HepG2 (cell line): ENCODE data around the gene RPGRIP1. TPM values are rescaled to one million over a fixed set of nuclear protein-coding genes. Genes with fewer than 3 reads are reported as not detected.

Experiments
- ATAC-seq: fragments of 200-7000 bp; cut with Tn5 transposase; 3 replicates; pipeline ENCODE4 v1.9.1; 2020; ENCODE audit warnings: mild to moderate bottlenecking, moderate library complexity
- BruUV-seq: library from RNA; stranded (reverse); fragments of 400-500 nt; replicated peaks from 2 replicates; lab custom pipeline; 2021; lab: Mats Ljungman, UMichigan
- CTCF ChIA-PET: fragments of 300-600 bp; formaldehyde crosslinking; extraction: SDS; loops from one replicate; lab custom pipeline; 2021; ENCODE audit warnings: low total read pairs, inconsistent platforms, low intra/inter-chr PET ratio; lab: Yijun Ruan, JAX
- POLR2A ChIA-PET: fragments of 350-600 bp; sonication (Branson Sonifier 250); formaldehyde crosslinking; loops from one replicate; lab custom pipeline; 2020; ENCODE audit warnings: antibody characterized with exemption, inconsistent platforms; lab: Yijun Ruan, JAX
- DNase-seq: peaks from one replicate; pipeline ENCODE4 v3.0.0-alpha.2; 2015; ENCODE audit warnings: low spot score
- FAIRE-seq: peaks from 3 replicates; lab custom pipeline; 2011; peaks lifted over from hg19 to GRCh38; lab: Jason Lieb, UNC
- H2AFZ ChIP-seq: one replicate; pipeline ENCODE4 v1.6.1; 2011; ENCODE audit warnings: low read length, inconsistent platforms
- H3K27ac ChIP-seq: fragments of 300-600 bp; 3 replicates; pipeline ENCODE4 v1.8.0; 2011; ENCODE audit warnings: mixed run types, mild to moderate bottlenecking, mixed read lengths, low read length, inconsistent platforms; ENCODE audit not compliant: insufficient read depth; ENCODE audit errors: extremely low read length
- H3K27me3 ChIP-seq, 2 experiments: fragments of 200-600 bp in 1 of 2; 2 replicates in 1 of 2; 3 replicates in 1 of 2; pipeline versions ENCODE4 v1.6.0 to v1.8.0; 2011; ENCODE audit warnings: low read length in 2 of 2, mild to moderate bottlenecking in 2 of 2, moderate library complexity in 2 of 2, inconsistent platforms in 1 of 2; ENCODE audit not compliant: insufficient read depth in 2 of 2, control insufficient read depth in 1 of 2
- H3K36me3 ChIP-seq, 2 experiments: fragments of 200-600 bp in 1 of 2; replicated peaks in 1 of 2; 2 replicates in 1 of 2; 3 replicates in 1 of 2; pipeline versions ENCODE4 v1.5.1 to v1.8.0; 2011; ENCODE audit warnings: low read length in 2 of 2, inconsistent platforms in 1 of 2; ENCODE audit not compliant: insufficient read depth in 2 of 2, control insufficient read depth in 1 of 2
- H3K4me1 ChIP-seq: 2 replicates; pipeline ENCODE4 v1.5.1; 2012; ENCODE audit warnings: low read length, inconsistent platforms; ENCODE audit not compliant: insufficient read depth
- H3K4me2 ChIP-seq: 2 replicates; pipeline ENCODE4 v1.6.0; 2011; ENCODE audit warnings: low read depth, low read length, inconsistent platforms
- H3K4me3 ChIP-seq, 3 experiments: fragments of 200-600 bp in 1 of 3; sonication (generic), shearing (Covaris generic) in 1 of 3; replicated peaks in 1 of 3; 2 replicates each; pipeline ENCODE4 v1.5.1; 2011 to 2016; ENCODE audit warnings: low read length in 3 of 3, inconsistent platforms in 2 of 3, low read depth in 2 of 3, mild to moderate bottlenecking in 2 of 3, control low read depth in 1 of 3, mixed read lengths in 1 of 3; ENCODE audit not compliant: insufficient read depth in 1 of 3
- H3K79me2 ChIP-seq: one replicate; pipeline ENCODE4 v1.6.1; 2011; ENCODE audit warnings: low read length, inconsistent platforms; ENCODE audit not compliant: insufficient read depth
- H3K9ac ChIP-seq: 2 replicates; pipeline ENCODE4 v1.6.0; 2011; ENCODE audit warnings: mild to moderate bottlenecking, low read depth, low read length, inconsistent platforms; ENCODE audit not compliant: insufficient read depth
- H3K9me3 ChIP-seq: 2 replicates; pipeline ENCODE4 v1.5.1; 2012; ENCODE audit warnings: mild to moderate bottlenecking, low read length
- H4K20me1 ChIP-seq: 2 replicates; pipeline ENCODE4 v1.6.0; 2011; ENCODE audit warnings: inconsistent platforms, mild to moderate bottlenecking, low read length, moderate library complexity; ENCODE audit not compliant: insufficient read depth
- BHLHE40 ChIP-seq: IDR thresholded peaks from 2 replicates; pipeline ENCODE4 v1.6.1; 2011; ENCODE audit warnings: low read length, improper control_type of control experiment
- CBX2 ChIP-seq, 2 experiments: fragments of 200-600 bp in 1 of 2; sonication (generic); formaldehyde crosslinking in 1 of 2; IDR thresholded peaks; 2 replicates each; pipeline versions ENCODE4 v1.7.0 to v1.8.1; 2018 to 2022; ENCODE audit warnings: low read depth in 2 of 2, low read length in 1 of 2, mild to moderate bottlenecking in 1 of 2, missing genetic modification reagents in 1 of 2
- FLYWCH1 ChIP-seq: sonication (generic); formaldehyde crosslinking; IDR thresholded peaks from 2 replicates; pipeline ENCODE4 v1.8.1; 2023; ENCODE audit warnings: mild to moderate bottlenecking, missing genetic modification reagents
- KDM5A ChIP-seq: fragments of 200-600 bp; sonication (generic); IDR thresholded peaks from 2 replicates; pipeline ENCODE4 v1.7.0; 2018; ENCODE audit warnings: antibody characterized with exemption, mild to moderate bottlenecking, low read length, borderline replicate concordance
- KLF11 ChIP-seq: IDR thresholded peaks from 2 replicates; pipeline ENCODE4 v1.6.1; 2016; ENCODE audit warnings: missing compliant biosample characterization
- KMT2A ChIP-seq: sonication (generic); formaldehyde crosslinking; IDR thresholded peaks from 2 replicates; pipeline ENCODE4 v1.4.0; 2020; ENCODE audit warnings: missing genetic modification reagents
- MED13 ChIP-seq: sonication (generic); formaldehyde crosslinking; IDR thresholded peaks from 2 replicates; pipeline ENCODE4 v1.5.0; 2020; ENCODE audit warnings: missing genetic modification reagents
- SNRNP70 ChIP-seq: fragments of 200-400 bp; formaldehyde crosslinking; IDR thresholded peaks from 2 replicates; pipeline ENCODE4 v1.6.1; 2017; ENCODE audit warnings: mild to moderate bottlenecking, low read depth, low read length, moderate library complexity
- ZBTB8A ChIP-seq: sonication (generic); formaldehyde crosslinking; IDR thresholded peaks from 2 replicates; pipeline ENCODE4 v1.4.0; 2020; ENCODE audit warnings: mild to moderate bottlenecking, low read depth, missing genetic modification reagents, borderline replicate concordance
- ZNF121 ChIP-seq: sonication (generic); formaldehyde crosslinking; IDR thresholded peaks from 2 replicates; pipeline ENCODE4 v1.5.0; 2020; ENCODE audit warnings: mild to moderate bottlenecking, missing genetic modification reagents
- ZNF232 ChIP-seq: sonication (generic); formaldehyde crosslinking; IDR thresholded peaks from 2 replicates; pipeline ENCODE4 v1.4.0; 2020; ENCODE audit warnings: missing genetic modification reagents, borderline replicate concordance
- ZNF280D ChIP-seq: sonication (generic); formaldehyde crosslinking; IDR thresholded peaks from 2 replicates; pipeline ENCODE4 v1.5.1; 2020; ENCODE audit warnings: mild to moderate bottlenecking, missing genetic modification reagents
- ZNF350 ChIP-seq: sonication (generic); formaldehyde crosslinking; IDR thresholded peaks from 2 replicates; pipeline ENCODE4 v1.4.0; 2020; ENCODE audit warnings: mild to moderate bottlenecking, low read depth, missing genetic modification reagents, borderline replicate concordance
- ZNF383 ChIP-seq: sonication (generic); formaldehyde crosslinking; IDR thresholded peaks from 2 replicates; pipeline ENCODE4 v1.4.0; 2020; ENCODE audit warnings: missing genetic modification reagents, mild to moderate bottlenecking, borderline replicate concordance
- ZNF776 ChIP-seq: sonication (generic); formaldehyde crosslinking; IDR thresholded peaks from 2 replicates; pipeline ENCODE4 v1.4.0; 2020; ENCODE audit warnings: mild to moderate bottlenecking, missing genetic modification reagents
- WGBS: methylation state at CpG from one replicate; pipeline ENCODE4 v1.1.6; 2017; ENCODE audit warnings: low lambda C conversion rate; 5-methylcytosine and 5-hydroxymethylcytosine counted together
- in situ Hi-C: cut with HindIII; loops from 2 replicates; pipeline ENCODE4 v1.10.0; 2017; ENCODE audit warnings: low pct_unique_long_range_greater_than_20kb; ENCODE audit not compliant: extremely low pct_ligation_motif_present
- intact Hi-C: fragments of 100-400 bp; cut with micrococcal nuclease; formaldehyde crosslinking; loops from one replicate; pipeline ENCODE4 v1.10.0; 2022; ENCODE audit not compliant: unreplicated experiment
- polyA plus RNA-seq, 8 experiments: library from polyadenylated mRNA; depleted of rRNA in 3 of 8; stranded (reverse) in 7 of 8; unstranded in 1 of 8; fragments of >200 nt; fragmentation: Illumina TruSeq in 4 of 8; extraction: Trizol in 4 of 8; gene quantifications; 2 replicates each; pipeline versions ENCODE4 v1.2.1 to v1.2.3, GENCODE V29; 2011 to 2016; ENCODE audit warnings: low read depth in 4 of 8, missing spikeins in 1 of 8, mixed read lengths in 1 of 8; ENCODE audit not compliant: insufficient read depth in 1 of 8
- total RNA-seq, 5 experiments: library from RNA; depleted of rRNA; stranded (reverse); fragments of >200 nt; fragmentation: Illumina TruSeq; extraction: Trizol; gene quantifications; 2 replicates each; pipeline ENCODE4 v1.2.3, GENCODE V29; 2016; ENCODE audit warnings: low read depth in 1 of 5
- TF ChIP-seq, protein P1 (sequence below): sonication (generic); formaldehyde crosslinking; IDR thresholded peaks from 2 replicates; pipeline ENCODE4 v1.4.0; 2020; ENCODE audit warnings: mild to moderate bottlenecking, missing genetic modification reagents, borderline replicate concordance
- TF ChIP-seq, protein P2 (sequence below): sonication (generic); formaldehyde crosslinking; IDR thresholded peaks from 2 replicates; pipeline ENCODE4 v1.8.0; 2022; ENCODE audit warnings: missing genetic modification reagents, low read depth, mild to moderate bottlenecking, borderline replicate concordance

RPGRIP1 gene
- total and polyA plus RNA-seq, 2 of the 13 experiments (the other 11 are each of a cell fraction or from before 2014, with no cell fraction given) = 0.13 to 1.1 TPM

DNA sequence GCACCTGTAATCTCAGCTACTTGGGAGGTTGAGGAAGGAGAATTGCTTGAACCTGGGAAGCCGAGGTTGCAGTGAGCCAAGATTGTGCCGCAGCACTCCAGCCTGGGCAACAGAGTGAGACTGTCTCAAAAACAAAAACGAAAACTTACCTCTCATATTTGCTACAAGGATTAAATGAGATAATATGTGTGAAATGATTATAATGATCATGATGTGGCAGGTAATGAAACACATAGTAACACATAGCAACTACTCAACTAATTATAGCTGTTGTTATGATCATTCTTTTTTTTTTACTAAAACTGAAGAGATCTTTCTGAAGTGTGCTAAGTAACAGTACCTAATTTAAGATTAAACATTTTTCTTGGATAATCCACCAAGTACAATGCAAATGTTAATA lies 30.1 kb downstream of the RPGRIP1 start:
- FAIRE-seq (no peak), ATAC-seq (no peak), DNase-seq (no peak)
- no peaks in the 10 kb centered on the region for H3K79me2 ChIP-seq
- no peaks in the 10 kb centered on the region for H4K20me1 ChIP-seq
- H3K4me3 ChIP-seq = no peak overlapping the region
- H3K9me3 ChIP-seq = no peaks in the 10 kb centered on the region
- H3K4me1 ChIP-seq = peaks cover 50% of the 10 kb centered on the region
- H3K27me3 ChIP-seq = no peaks in the 10 kb centered on the region; a peak in 1 of 5 replicates
- no TSS peak for BruUV-seq
- no peak overlapping the region for H3K9ac ChIP-seq
- WGBS = 97% methylated on average over 3 of the region's 3 CpGs
- no peak overlapping the region for H3K27ac ChIP-seq
- H3K36me3 ChIP-seq = no peaks in the 10 kb centered on the region
- ChIA-PET POLR2A (interaction anchor here (1.3 to 2.8 kb wide), 6 partner anchors 32 to 202 kb away, joined by 3 to 11 read pairs (median 5); partner anchors contain the start of gene METTL3), CTCF (no interaction called here)
- in situ Hi-C loops (no loop called here), intact Hi-C loops (loop anchor here (2.0 kb wide), 1 partner anchor 41 kb away; the partner anchor contains the start of gene HNRNPC)
- no peak overlapping the region for H3K4me2 ChIP-seq
- H2AFZ ChIP-seq = no peak overlapping the region
- no peak for TF ChIP-seq ZNF232 (CRISPR knock-in tag)
- no peak for TF ChIP-seq ZNF350
- no peak for TF ChIP-seq ZBTB8A (CRISPR knock-in tag)
- TF ChIP-seq ZNF776 (CRISPR knock-in tag) = no peak
- TF ChIP-seq SNRNP70 = no peak
- TF ChIP-seq, protein P1, sequence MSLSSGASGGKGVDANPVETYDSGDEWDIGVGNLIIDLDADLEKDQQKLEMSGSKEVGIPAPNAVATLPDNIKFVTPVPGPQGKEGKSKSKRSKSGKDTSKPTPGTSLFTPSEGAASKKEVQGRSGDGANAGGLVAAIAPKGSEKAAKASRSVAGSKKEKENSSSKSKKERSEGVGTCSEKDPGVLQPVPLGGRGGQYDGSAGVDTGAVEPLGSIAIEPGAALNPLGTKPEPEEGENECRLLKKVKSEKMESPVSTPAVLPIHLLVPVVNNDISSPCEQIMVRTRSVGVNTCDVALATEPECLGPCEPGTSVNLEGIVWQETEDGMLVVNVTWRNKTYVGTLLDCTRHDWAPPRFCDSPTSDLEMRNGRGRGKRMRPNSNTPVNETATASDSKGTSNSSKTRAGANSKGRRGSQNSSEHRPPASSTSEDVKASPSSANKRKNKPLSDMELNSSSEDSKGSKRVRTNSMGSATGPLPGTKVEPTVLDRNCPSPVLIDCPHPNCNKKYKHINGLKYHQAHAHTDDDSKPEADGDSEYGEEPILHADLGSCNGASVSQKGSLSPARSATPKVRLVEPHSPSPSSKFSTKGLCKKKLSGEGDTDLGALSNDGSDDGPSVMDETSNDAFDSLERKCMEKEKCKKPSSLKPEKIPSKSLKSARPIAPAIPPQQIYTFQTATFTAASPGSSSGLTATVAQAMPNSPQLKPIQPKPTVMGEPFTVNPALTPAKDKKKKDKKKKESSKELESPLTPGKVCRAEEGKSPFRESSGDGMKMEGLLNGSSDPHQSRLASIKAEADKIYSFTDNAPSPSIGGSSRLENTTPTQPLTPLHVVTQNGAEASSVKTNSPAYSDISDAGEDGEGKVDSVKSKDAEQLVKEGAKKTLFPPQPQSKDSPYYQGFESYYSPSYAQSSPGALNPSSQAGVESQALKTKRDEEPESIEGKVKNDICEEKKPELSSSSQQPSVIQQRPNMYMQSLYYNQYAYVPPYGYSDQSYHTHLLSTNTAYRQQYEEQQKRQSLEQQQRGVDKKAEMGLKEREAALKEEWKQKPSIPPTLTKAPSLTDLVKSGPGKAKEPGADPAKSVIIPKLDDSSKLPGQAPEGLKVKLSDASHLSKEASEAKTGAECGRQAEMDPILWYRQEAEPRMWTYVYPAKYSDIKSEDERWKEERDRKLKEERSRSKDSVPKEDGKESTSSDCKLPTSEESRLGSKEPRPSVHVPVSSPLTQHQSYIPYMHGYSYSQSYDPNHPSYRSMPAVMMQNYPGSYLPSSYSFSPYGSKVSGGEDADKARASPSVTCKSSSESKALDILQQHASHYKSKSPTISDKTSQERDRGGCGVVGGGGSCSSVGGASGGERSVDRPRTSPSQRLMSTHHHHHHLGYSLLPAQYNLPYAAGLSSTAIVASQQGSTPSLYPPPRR (CRISPR knock-in tag) = no peak
- TF ChIP-seq BHLHE40 = no peak
- TF ChIP-seq KMT2A (CRISPR knock-in tag) = no peak
- TF ChIP-seq, protein P2, sequence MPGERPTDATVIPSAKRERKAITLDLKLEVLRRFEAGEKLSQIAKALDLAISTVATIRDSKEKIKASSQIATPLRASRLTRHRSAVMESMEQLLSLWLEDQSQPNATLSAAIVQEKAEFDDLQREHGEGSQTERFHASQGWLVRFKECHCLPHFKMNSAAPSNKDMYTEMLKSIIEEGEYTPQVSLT (CRISPR knock-in tag) = no peak
- TF ChIP-seq ZNF383 (CRISPR knock-in tag) = no peak
- TF ChIP-seq FLYWCH1 = no peak
- no peak for TF ChIP-seq CBX2 (IDR thresholded peaks at IDR 0.05; ENCODE audit: low read depth, low read length)
- no peak for TF ChIP-seq CBX2 (CRISPR knock-in tag; IDR thresholded peaks at IDR 0.05; ENCODE audit: low read depth)
- no peak for TF ChIP-seq KDM5A
- TF ChIP-seq KLF11 (CRISPR knock-in tag) = no peak
- no peak for TF ChIP-seq ZNF280D (CRISPR knock-in tag)
- no peak for TF ChIP-seq MED13 (CRISPR knock-in tag)
- TF ChIP-seq ZNF121 (CRISPR knock-in tag) = no peak
